ENCODE measurements around the gene CYP4F22.

The CYP4F22 gene

DNA sequence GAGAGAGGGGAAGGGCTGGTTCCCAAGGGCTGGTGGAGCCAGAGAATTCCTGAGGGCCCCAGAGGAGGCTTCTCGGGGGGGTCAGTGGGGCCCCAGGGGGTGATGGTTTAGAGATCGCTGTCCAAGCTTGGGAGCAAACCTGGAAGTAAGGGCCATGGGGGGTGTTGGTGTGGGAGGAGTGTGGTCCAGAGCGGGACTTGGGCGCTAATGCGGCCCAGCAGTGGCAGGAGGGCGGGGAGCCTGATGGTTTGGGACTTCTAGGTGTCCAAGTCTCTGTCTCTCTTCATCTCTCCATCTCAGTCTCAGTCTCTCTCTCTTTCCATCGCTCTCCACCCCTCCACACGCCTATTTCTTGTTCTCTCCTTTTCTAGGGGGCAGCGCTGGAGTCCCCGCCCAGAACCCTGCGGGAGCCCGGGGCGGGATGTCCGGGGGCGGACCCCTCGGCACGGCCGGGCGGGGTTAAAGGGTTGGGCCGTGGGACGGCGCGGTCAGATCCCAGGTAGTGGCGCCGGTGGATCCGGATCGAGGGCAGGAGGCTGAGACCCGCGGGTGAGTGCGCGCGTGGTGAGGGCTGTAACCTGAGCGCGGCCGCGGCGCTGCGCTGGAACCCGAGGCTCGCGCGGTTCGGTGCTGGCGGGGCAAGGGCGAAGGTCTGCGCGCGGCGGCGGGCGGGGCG is at the start of gene CYP4F22:
CYP4F22 (plus strand) TSS at position 491 of the 676 bp plus-strand sequence. CDS start 16,812 bp downstream, outside the sequence.
- TF ChIP-seq, protein P1, sequence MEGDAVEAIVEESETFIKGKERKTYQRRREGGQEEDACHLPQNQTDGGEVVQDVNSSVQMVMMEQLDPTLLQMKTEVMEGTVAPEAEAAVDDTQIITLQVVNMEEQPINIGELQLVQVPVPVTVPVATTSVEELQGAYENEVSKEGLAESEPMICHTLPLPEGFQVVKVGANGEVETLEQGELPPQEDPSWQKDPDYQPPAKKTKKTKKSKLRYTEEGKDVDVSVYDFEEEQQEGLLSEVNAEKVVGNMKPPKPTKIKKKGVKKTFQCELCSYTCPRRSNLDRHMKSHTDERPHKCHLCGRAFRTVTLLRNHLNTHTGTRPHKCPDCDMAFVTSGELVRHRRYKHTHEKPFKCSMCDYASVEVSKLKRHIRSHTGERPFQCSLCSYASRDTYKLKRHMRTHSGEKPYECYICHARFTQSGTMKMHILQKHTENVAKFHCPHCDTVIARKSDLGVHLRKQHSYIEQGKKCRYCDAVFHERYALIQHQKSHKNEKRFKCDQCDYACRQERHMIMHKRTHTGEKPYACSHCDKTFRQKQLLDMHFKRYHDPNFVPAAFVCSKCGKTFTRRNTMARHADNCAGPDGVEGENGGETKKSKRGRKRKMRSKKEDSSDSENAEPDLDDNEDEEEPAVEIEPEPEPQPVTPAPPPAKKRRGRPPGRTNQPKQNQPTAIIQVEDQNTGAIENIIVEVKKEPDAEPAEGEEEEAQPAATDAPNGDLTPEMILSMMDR (IDR thresholded peaks at IDR 0.05; ENCODE audit: low read depth, low read length, missing control alignments) = no peak
- DNase-seq (ENCODE audit: extremely low read depth, low read depth) = no peak
- no peak within 1 kb of the TSS for H3K4me3 ChIP-seq (replicated peaks; ENCODE audit: low read depth, low read length)

DNA sequence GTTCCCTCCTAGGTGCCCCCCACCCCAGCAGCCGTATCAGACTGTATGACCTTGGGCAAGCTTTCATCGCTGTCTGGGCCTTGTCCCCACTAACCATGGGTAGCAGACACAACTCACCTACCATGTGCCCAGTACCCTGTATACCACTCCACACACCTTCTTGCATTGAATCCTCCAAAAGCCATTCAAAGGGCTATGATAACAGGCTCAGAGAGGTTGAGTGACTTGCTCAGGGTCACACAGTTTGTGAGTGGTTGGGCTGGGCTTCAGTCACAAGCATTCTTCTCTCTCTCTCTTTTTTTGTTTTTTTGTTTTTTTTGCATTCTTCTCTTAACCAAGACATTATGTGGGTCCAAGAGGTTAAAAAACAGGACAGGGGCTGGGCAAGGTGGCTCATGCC is 46.6 kb upstream of the CYP4F22 start:
- no peak for DNase-seq (ENCODE audit: extremely low read depth, low read depth)
- H3K4me3 ChIP-seq (replicated peaks; ENCODE audit: low read depth, low read length) = no peak overlapping the region
- TF ChIP-seq, protein P1 (IDR thresholded peaks at IDR 0.05; ENCODE audit: low read depth, low read length, missing control alignments) = no peak

DNA sequence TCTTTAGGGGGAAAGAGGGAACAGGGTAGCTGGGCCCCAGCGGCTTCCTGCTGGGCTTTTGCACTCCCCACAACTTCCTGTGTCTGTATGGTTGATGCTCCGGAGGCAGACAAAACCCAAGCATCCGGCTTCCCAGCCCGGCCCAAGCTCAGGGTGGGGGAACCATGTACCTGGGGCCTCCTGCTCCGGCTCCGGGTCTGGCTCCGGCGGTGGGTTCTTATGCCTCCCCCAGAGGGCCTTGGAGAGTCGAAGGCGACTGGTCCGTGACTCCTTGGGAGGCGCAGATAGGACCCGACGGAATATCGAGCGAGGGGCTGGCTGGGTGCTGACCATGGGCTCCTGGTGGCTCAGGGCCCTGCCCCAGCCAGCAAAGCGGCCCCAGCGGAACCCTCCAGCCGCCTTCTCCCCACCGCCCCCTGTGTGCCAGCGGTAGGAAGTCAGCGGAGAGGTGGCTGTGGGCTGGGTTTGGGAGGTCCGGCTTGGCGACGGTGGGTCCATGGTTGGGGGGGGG is 44.4 kb upstream of the CYP4F22 start:
- H3K4me3 ChIP-seq (replicated peaks; ENCODE audit: low read depth, low read length) = no peak overlapping the region
- no peak for DNase-seq (ENCODE audit: extremely low read depth, low read depth)
- TF ChIP-seq, protein P1 (IDR thresholded peaks at IDR 0.05; ENCODE audit: low read depth, low read length, missing control alignments) = no peak

DNA sequence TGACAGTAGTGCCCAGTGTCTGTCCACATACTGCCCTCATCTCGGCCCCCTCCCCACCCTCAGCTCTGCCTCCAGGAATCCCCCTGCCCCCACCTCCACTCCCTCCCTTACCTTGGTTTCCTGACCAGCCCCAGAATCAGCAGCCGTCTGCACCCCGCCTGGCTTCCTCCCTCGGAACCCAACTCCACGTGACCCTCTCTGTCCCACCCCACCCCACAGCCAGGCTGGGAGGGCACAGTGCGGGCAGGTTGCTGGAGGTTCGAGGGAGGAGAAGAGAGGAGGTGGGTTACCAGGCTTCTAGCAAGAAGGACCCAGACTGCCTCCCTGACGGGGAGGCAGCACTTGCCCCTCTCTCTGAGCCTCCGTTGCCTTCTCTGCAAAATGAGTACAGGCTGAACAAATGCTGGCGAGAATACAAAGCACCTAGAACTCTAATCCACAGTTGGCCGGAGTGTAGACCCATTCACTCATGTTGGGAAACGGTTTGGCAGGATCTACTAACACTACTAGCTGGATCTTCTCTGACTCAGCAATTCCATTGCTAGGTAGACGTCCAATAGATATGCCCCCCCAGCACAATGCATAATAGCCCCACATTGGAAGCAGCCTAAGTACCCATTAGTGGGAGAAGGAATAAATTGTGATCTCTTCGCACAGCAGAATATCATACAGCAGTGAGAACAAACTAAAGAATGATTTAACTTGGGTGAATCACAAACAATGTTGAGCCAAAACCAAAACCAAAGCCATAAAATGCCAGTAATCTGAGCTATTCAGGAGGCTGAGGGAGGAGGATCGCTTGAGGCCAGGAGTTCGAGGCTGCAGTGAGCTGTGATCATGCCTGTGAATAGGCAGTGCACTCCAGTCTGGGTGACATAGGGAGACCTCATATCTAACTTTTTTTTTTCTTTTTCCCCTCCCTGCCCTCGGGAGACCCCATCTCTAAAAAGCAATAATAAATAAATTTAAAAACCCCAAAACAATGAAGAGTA is 43.6 kb upstream of the CYP4F22 start, which contains the start of gene RASAL3:
RASAL3 (minus strand) TSS at position 151 of the 992 bp plus-strand sequence. CDS start 186 bp downstream, outside the sequence.
- no peak for DNase-seq (ENCODE audit: extremely low read depth, low read depth)
- TF ChIP-seq, protein P1 (IDR thresholded peaks at IDR 0.05; ENCODE audit: low read depth, low read length, missing control alignments) = no peak
- no peak within 1 kb of the TSS for H3K4me3 ChIP-seq (replicated peaks; ENCODE audit: low read depth, low read length)

DNA sequence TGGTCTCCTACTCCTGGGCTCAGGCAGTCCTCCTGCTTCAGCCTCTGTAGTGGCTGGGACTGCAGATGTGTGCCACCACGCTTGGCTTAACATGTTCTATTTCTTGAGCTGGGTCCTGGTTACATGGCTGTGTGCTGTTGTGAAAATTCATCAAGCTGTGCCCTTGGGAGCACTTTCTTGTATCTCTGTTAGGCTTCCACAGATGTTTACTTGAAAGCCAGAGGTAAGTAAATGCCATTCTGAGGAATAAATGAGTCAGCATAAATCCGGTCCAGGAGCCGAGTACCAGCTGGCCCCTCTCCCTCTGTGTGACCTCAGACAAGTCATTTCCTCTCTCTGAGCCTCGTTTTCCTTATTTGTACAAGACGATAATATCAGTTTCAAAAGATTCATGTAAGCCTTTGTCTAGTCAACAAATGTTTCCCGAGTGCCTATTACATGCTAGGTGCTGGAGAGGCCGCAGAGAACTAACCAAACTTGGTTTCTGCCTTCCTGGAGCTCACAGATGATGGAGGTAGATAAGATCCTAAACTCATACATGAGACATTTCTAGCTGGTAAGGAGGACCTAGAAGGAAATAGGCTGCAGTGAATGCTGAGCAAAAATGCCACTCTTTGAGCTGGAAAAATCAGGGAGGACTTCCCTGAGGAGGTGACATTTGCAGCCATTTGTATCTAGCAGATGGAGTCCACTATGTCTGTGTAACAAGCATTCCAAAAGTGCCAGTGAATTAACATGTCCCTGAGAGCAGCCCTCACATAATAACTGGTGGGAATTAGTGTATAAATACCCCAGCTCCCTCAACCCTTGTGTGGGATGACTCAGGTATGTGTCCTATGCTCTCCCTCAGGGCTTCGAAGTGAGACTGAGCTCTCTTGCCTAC is 41.2 kb upstream of the CYP4F22 start:
- TF ChIP-seq, protein P1 (IDR thresholded peaks at IDR 0.05; ENCODE audit: low read depth, low read length, missing control alignments) = no peak
- no peak overlapping the region for H3K4me3 ChIP-seq (replicated peaks; ENCODE audit: low read depth, low read length)
- peak; percentile 24 for DNase-seq (ENCODE audit: extremely low read depth, low read depth)

DNA sequence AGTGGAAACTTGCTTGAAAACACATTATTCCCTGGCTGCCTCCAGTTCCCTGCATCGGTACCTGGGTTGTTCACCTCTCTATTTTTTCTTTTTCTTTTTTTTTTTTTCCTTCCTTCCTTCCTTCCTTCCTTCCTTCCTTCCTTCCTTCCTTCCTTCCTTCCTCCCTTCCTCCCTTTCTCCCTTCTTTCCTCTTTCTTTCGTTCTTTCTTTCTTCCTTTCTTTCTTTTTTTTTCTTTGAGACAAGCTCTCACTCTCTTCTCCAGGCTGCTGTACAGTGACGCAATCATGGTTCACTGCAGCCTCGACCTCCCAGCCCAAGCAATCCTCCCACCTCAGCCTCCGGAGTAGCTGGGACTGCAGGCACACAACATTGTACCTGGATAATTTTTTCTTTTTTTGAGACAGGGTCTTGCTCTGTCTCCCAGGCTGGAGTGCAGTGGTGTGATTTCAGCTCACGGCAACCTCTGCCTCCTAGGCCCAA is 40.6 kb upstream of the CYP4F22 start:
- TF ChIP-seq, protein P1 (IDR thresholded peaks at IDR 0.05; ENCODE audit: low read depth, low read length, missing control alignments) = no peak
- DNase-seq (ENCODE audit: extremely low read depth, low read depth) = no peak
- H3K4me3 ChIP-seq (replicated peaks; ENCODE audit: low read depth, low read length) = no peak overlapping the region

Measured in HFF-Myc (cell line).